ENCODE data around the gene CSNK2A3.
"Not testable (repeated sequence)": the region's sequence is repeated elsewhere in the genome, so short reads cannot be mapped to it uniquely, and the experiment has no call there.

CSNK2A3 gene

GRCh38 chr11:11352878-11353277, at the start of gene CSNK2A3:
Gene CSNK2A3 (minus strand): TSS chr11:11353250. CDS start chr11:11353119, 131 bp downstream.
- H3K4me1 ChIP-seq (ENCODE audit: control insufficient read depth in 2 of 2, insufficient read depth in 2 of 2, low read length in 2 of 2); H3K9me3 ChIP-seq (ENCODE audit: control insufficient read depth in 2 of 2, low read length in 2 of 2); H3K9ac ChIP-seq (ENCODE audit: low read depth in 1 of 2, low read length in 2 of 2); H3K27me3 ChIP-seq (ENCODE audit: control insufficient read depth in 2 of 2, insufficient read depth in 2 of 2, low read length in 2 of 2); H3K4me3 ChIP-seq (ENCODE audit: low read length in 2 of 2); H3K27ac ChIP-seq (ENCODE audit: low read depth in 2 of 2, low read length in 2 of 2); H3K36me3 ChIP-seq (ENCODE audit: control insufficient read depth in 2 of 2, insufficient read depth in 2 of 2, low read length in 2 of 2): not testable (repeated sequence)

- Histone ChIP-seq H3K27ac (ENCODE audit: low read depth in 2 of 2, low read length in 2 of 2) (no peak overlapping the region), H3K4me1 (ENCODE audit: control insufficient read depth in 2 of 2, insufficient read depth in 2 of 2, low read length in 2 of 2) (peaks cover 0 to 7% of the 10 kb centered on the region in 2 donors), H3K4me3 (ENCODE audit: low read length in 2 of 2) (no peak overlapping the region), H3K27me3 (ENCODE audit: control insufficient read depth in 2 of 2, insufficient read depth in 2 of 2, low read length in 2 of 2) (no peaks in the 10 kb centered on the region), H3K9me3 (ENCODE audit: control insufficient read depth in 2 of 2, low read length in 2 of 2) (no peaks in the 10 kb centered on the region), H3K36me3 (ENCODE audit: control insufficient read depth in 2 of 2, insufficient read depth in 2 of 2, low read length in 2 of 2) (no peaks in the 10 kb centered on the region), H3K9ac (ENCODE audit: low read depth in 1 of 2, low read length in 2 of 2) (no peak overlapping the region)
Observed at GRCh38 chr11:11401960-11402535, 49.0 kb upstream of the CSNK2A3 start.

GRCh38 chr11:11400635-11401232, 47.7 kb upstream of the CSNK2A3 start:
- Histone ChIP-seq H3K9me3 (ENCODE audit: control insufficient read depth in 2 of 2, low read length in 2 of 2) (no peaks in the 10 kb centered on the region), H3K27ac (ENCODE audit: low read depth in 2 of 2, low read length in 2 of 2) (no peak overlapping the region), H3K4me3 (ENCODE audit: low read length in 2 of 2) (no peak overlapping the region), H3K4me1 (ENCODE audit: control insufficient read depth in 2 of 2, insufficient read depth in 2 of 2, low read length in 2 of 2) (no peaks in the 10 kb centered on the region), H3K9ac (ENCODE audit: low read depth in 1 of 2, low read length in 2 of 2) (no peak overlapping the region), H3K27me3 (ENCODE audit: control insufficient read depth in 2 of 2, insufficient read depth in 2 of 2, low read length in 2 of 2) (no peaks in the 10 kb centered on the region), H3K36me3 (ENCODE audit: control insufficient read depth in 2 of 2, insufficient read depth in 2 of 2, low read length in 2 of 2) (no peaks in the 10 kb centered on the region)

- no peaks in the 10 kb centered on the region for H3K36me3 ChIP-seq (ENCODE audit: control insufficient read depth in 2 of 2, insufficient read depth in 2 of 2, low read length in 2 of 2)
- no peaks in the 10 kb centered on the region for H3K27me3 ChIP-seq (ENCODE audit: control insufficient read depth in 2 of 2, insufficient read depth in 2 of 2, low read length in 2 of 2)
- no peak overlapping the region for H3K27ac ChIP-seq (ENCODE audit: low read depth in 2 of 2, low read length in 2 of 2)
- no peaks in the 10 kb centered on the region for H3K4me1 ChIP-seq (ENCODE audit: control insufficient read depth in 2 of 2, insufficient read depth in 2 of 2, low read length in 2 of 2)
- H3K9me3 ChIP-seq (ENCODE audit: control insufficient read depth in 2 of 2, low read length in 2 of 2), result no peaks in the 10 kb centered on the region
- H3K4me3 ChIP-seq (ENCODE audit: low read length in 2 of 2), result no peak overlapping the region
- H3K9ac ChIP-seq (ENCODE audit: low read depth in 1 of 2, low read length in 2 of 2), result no peak overlapping the region
Observed at GRCh38 chr11:11400121-11400520, 47.1 kb upstream of the CSNK2A3 start.

GRCh38 chr11:11397781-11398180, 44.7 kb upstream of the CSNK2A3 start:
- Histone ChIP-seq H3K4me3 (ENCODE audit: low read length in 2 of 2) (no peak overlapping the region), H3K27ac (ENCODE audit: low read depth in 2 of 2, low read length in 2 of 2) (no peak overlapping the region), H3K4me1 (ENCODE audit: control insufficient read depth in 2 of 2, insufficient read depth in 2 of 2, low read length in 2 of 2) (no peaks in the 10 kb centered on the region), H3K27me3 (ENCODE audit: control insufficient read depth in 2 of 2, insufficient read depth in 2 of 2, low read length in 2 of 2) (no peaks in the 10 kb centered on the region), H3K9me3 (ENCODE audit: control insufficient read depth in 2 of 2, low read length in 2 of 2) (no peaks in the 10 kb centered on the region), H3K36me3 (ENCODE audit: control insufficient read depth in 2 of 2, insufficient read depth in 2 of 2, low read length in 2 of 2) (no peaks in the 10 kb centered on the region), H3K9ac (ENCODE audit: low read depth in 1 of 2, low read length in 2 of 2) (no peak overlapping the region)

GRCh38 chr11:11397036-11397415, 44.0 kb upstream of the CSNK2A3 start:
- Histone ChIP-seq H3K9me3 (ENCODE audit: control insufficient read depth in 2 of 2, low read length in 2 of 2) (no peaks in the 10 kb centered on the region), H3K4me1 (ENCODE audit: control insufficient read depth in 2 of 2, insufficient read depth in 2 of 2, low read length in 2 of 2) (peaks cover 0 to 2% of the 10 kb centered on the region in 2 donors), H3K4me3 (ENCODE audit: low read length in 2 of 2) (no peak overlapping the region), H3K27me3 (ENCODE audit: control insufficient read depth in 2 of 2, insufficient read depth in 2 of 2, low read length in 2 of 2) (no peaks in the 10 kb centered on the region), H3K36me3 (ENCODE audit: control insufficient read depth in 2 of 2, insufficient read depth in 2 of 2, low read length in 2 of 2) (no peaks in the 10 kb centered on the region), H3K9ac (ENCODE audit: low read depth in 1 of 2, low read length in 2 of 2) (no peak overlapping the region), H3K27ac (ENCODE audit: low read depth in 2 of 2, low read length in 2 of 2) (no peak overlapping the region)

GRCh38 chr11:11396301-11397035, 43.4 kb upstream of the CSNK2A3 start:
- Histone ChIP-seq H3K36me3 (ENCODE audit: control insufficient read depth in 2 of 2, insufficient read depth in 2 of 2, low read length in 2 of 2) (no peaks in the 10 kb centered on the region), H3K9ac (ENCODE audit: low read depth in 1 of 2, low read length in 2 of 2) (no peak overlapping the region), H3K4me3 (ENCODE audit: low read length in 2 of 2) (no peak overlapping the region), H3K4me1 (ENCODE audit: control insufficient read depth in 2 of 2, insufficient read depth in 2 of 2, low read length in 2 of 2) (peaks cover 4% of the 10 kb centered on the region in 2 donors), H3K9me3 (ENCODE audit: control insufficient read depth in 2 of 2, low read length in 2 of 2) (no peaks in the 10 kb centered on the region), H3K27ac (ENCODE audit: low read depth in 2 of 2, low read length in 2 of 2) (peak overlapping the region in 1 of 2 donors; percentile 24), H3K27me3 (ENCODE audit: control insufficient read depth in 2 of 2, insufficient read depth in 2 of 2, low read length in 2 of 2) (no peaks in the 10 kb centered on the region)

GRCh38 chr11:11395126-11395525, 42.1 kb upstream of the CSNK2A3 start:
- Histone ChIP-seq H3K4me3 (ENCODE audit: low read length in 2 of 2) (no peak overlapping the region), H3K9ac (ENCODE audit: low read depth in 1 of 2, low read length in 2 of 2) (no peak overlapping the region), H3K27ac (ENCODE audit: low read depth in 2 of 2, low read length in 2 of 2) (no peak overlapping the region), H3K4me1 (ENCODE audit: control insufficient read depth in 2 of 2, insufficient read depth in 2 of 2, low read length in 2 of 2) (peaks cover 4 to 11% of the 10 kb centered on the region in 2 donors), H3K36me3 (ENCODE audit: control insufficient read depth in 2 of 2, insufficient read depth in 2 of 2, low read length in 2 of 2) (no peaks in the 10 kb centered on the region), H3K27me3 (ENCODE audit: control insufficient read depth in 2 of 2, insufficient read depth in 2 of 2, low read length in 2 of 2) (no peaks in the 10 kb centered on the region), H3K9me3 (ENCODE audit: control insufficient read depth in 2 of 2, low read length in 2 of 2) (no peaks in the 10 kb centered on the region)

GRCh38 chr11:11394241-11394640, 41.2 kb upstream of the CSNK2A3 start:
- H3K27ac ChIP-seq (ENCODE audit: low read depth in 2 of 2, low read length in 2 of 2), result no peak overlapping the region
- no peaks in the 10 kb centered on the region for H3K27me3 ChIP-seq (ENCODE audit: control insufficient read depth in 2 of 2, insufficient read depth in 2 of 2, low read length in 2 of 2)
- no peak overlapping the region for H3K4me3 ChIP-seq (ENCODE audit: low read length in 2 of 2)
- no peaks in the 10 kb centered on the region for H3K36me3 ChIP-seq (ENCODE audit: control insufficient read depth in 2 of 2, insufficient read depth in 2 of 2, low read length in 2 of 2)
- H3K9ac ChIP-seq (ENCODE audit: low read depth in 1 of 2, low read length in 2 of 2), result no peak overlapping the region
- peaks cover 8 to 20% of the 10 kb centered on the region in 2 donors for H3K4me1 ChIP-seq (ENCODE audit: control insufficient read depth in 2 of 2, insufficient read depth in 2 of 2, low read length in 2 of 2)
- H3K9me3 ChIP-seq (ENCODE audit: control insufficient read depth in 2 of 2, low read length in 2 of 2), result no peaks in the 10 kb centered on the region

GRCh38 chr11:11391796-11392463, 38.9 kb upstream of the CSNK2A3 start:
- Histone ChIP-seq H3K36me3 (ENCODE audit: control insufficient read depth in 2 of 2, insufficient read depth in 2 of 2, low read length in 2 of 2) (no peaks in the 10 kb centered on the region), H3K27me3 (ENCODE audit: control insufficient read depth in 2 of 2, insufficient read depth in 2 of 2, low read length in 2 of 2) (no peaks in the 10 kb centered on the region), H3K4me3 (ENCODE audit: low read length in 2 of 2) (no peak overlapping the region), H3K27ac (ENCODE audit: low read depth in 2 of 2, low read length in 2 of 2) (peak overlapping the region; percentile 38 to 46), H3K9me3 (ENCODE audit: control insufficient read depth in 2 of 2, low read length in 2 of 2) (no peaks in the 10 kb centered on the region), H3K9ac (ENCODE audit: low read depth in 1 of 2, low read length in 2 of 2) (no peak overlapping the region), H3K4me1 (ENCODE audit: control insufficient read depth in 2 of 2, insufficient read depth in 2 of 2, low read length in 2 of 2) (peaks cover 8 to 26% of the 10 kb centered on the region in 2 donors)

Data from mucosa of rectum (tissue), 2 donors.